ENCODE measurements around the gene LYRM9. TPM values are rescaled to one million over a fixed set of nuclear protein-coding genes. Genes with fewer than 3 reads are reported as not detected.

Gene LYRM9
- total RNA-seq, result 17.8 TPM

DNA sequence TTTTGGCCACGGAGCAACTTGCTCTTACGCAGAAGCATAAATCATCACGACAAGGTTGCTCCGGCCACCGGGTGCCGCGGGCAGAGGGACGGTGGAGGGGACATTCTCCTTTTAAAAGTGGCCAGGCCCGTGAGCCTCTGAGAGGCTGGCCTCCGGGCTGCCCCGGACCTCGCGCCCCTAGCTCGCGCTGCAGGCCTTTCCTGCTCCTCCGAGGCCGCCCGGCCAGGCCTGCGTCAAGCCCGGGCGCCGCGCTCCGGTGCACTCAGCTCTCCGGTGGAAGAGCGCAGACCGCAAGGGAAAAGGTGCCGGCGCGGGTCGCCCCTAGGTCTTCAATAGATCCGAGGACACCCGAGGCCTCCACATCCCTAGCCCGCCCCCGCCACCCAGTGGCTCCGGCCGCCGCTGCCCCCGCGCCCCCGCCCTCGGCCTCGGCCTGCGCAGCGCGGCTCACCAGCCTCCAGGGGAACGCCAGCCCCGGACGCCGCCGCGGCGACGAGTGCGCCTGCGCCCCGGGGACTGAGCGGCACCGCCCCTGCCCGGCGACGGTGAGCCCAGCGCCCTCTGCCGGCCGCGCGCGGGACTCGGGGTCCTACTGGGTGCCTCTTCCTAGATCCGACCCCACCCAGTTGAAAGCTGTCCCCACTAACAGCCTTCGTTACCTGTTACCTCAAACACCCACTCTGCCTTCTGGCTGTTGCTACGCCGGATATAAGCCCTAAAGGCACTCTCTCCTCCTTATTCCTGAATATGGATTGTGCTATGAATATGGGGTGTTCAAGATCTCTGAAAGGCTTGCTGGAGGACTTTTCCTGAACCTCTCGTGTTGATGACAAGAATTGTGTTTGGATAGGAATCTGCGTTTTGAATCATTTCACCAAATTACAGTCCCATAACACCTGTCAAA lies at the start of gene LYRM9:
TSS of gene LYRM9 (minus strand) at position 500 of the 904 bp plus-strand sequence. CDS start 10,671 bp downstream, outside the sequence.

Other genes starting within 250 kb of the LYRM9 start
- 2.1 TPM for gene NOS2, start 92.8 kb downstream of the LYRM9 start, total RNA-seq
- 73.1 TPM for gene NLK, start 149.3 kb upstream of the LYRM9 start, total RNA-seq